8988T (cell line): ENCODE measurements around the gene BABAM2.

Source experiments
- DNase-seq: peaks from one replicate; pipeline ENCODE4 v3.0.0; 2011

The BABAM2 gene

GRCh38 chr2:28354920-28355520 is 464.5 kb downstream of the BABAM2 start:
- no peak for DNase-seq

DNA sequence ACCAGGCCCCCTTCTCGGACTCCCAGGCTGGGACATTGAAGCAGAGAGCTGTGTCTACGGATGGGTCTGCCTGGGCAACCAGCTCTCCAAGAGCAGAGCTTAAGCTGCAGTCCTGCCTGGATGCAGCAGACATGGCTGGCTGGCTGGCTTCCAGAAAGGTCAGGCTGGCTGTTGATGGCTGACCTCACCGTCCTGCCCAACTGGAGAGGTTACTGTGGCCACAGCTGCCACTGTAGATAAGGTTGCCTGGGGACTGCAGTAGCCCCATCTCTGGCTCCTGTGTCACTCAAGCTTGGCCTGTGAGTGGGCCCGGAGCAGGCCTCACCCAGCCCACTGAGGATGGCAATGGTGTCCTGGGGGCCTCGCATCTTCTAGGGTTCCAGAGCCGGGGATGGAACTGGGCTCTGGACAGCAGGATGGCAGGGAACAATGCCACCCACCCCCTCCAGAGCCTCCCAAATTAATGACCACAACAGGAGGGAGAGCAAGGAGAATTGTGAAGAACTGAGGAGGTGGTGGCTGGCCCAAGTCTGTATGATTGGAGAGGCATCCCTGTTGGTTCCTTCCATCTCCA is 465.1 kb downstream of the BABAM2 start:
- DNase-seq = no peak

GRCh38 chr2:28356095-28356911 is 465.8 kb downstream of the BABAM2 start:
- DNase-seq = no peak

GRCh38 chr2:28357055-28357454 is 466.5 kb downstream of the BABAM2 start:
- no peak for DNase-seq

DNA sequence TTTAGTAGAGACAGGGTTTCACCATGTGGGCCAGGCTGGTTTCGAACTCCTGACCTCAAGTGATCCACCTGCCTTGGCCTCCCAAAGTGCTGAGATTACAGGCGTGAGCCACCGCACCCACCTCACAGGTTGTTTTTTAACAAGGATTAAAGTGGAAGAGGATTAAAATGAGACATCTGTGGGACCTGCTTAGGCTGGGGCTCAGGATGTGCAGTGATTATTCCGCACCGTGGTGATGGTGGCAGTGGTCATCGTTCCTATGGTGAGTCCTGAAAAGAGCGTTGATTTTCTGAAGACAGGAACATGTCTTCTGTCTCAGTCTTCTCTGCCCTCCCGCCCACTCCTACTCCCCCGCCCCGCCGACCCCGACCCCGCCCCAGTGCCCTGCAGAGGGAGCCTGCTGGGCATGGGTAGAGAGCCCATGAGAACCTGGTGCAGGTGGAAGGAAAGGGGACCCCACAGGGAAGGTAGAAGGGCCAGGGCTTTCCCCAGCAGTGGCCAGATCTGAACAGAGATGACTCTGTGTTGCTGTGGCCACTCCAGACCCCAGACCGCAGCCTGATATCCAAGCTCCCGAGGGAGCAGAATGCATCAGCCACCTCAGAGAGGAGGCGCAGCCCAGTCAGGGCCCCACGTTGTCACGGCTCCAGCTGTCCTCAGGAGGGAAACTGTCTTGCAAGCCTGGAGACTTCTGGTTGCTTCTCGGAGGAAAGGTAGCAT is 467.6 kb downstream of the BABAM2 start:
- no peak for DNase-seq

- no peak for DNase-seq
Observed at GRCh38 chr2:28358668-28359201, 468.2 kb downstream of the BABAM2 start.

- no peak for DNase-seq
Observed at GRCh38 chr2:28359222-28360057, 468.9 kb downstream of the BABAM2 start.

- no peak for DNase-seq
Observed at GRCh38 chr2:28360058-28360717, 469.7 kb downstream of the BABAM2 start.

- no peak for DNase-seq
Observed at GRCh38 chr2:28360718-28361293, 470.3 kb downstream of the BABAM2 start.

DNA sequence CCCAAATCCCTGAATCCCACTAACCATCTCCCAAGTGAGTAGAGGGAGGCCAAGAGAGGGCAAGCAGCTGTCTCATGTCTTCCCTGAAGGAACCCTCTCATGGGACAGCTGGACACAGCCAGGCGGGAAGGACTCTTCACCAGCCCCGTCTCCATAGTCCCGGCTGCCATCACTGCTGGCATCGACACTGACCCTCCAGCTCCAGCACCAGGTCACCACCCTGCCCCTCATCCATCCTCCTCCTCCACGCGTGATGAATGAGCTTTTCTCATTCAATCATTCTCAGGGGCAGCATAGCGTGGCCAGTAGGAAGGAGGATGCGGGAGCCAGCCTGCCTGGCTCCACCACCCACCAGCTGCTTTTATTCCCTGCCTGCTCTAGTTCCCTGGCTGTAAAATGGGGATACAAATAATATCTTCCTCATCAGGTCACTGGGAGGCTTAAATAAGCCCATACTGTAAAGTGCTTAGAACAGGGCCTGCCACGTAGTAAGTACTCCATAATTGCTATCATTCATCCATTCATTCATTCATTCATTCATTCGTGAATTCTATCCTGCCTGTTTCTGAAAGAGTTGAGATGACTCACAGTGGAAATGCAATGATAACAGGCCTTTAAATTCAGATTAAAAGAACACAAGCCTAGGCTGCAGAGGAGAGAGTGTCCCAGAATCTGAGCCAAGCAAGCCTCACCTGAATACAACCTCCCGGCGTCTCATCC is 471.6 kb downstream of the BABAM2 start:
- DNase-seq = no peak

DNA sequence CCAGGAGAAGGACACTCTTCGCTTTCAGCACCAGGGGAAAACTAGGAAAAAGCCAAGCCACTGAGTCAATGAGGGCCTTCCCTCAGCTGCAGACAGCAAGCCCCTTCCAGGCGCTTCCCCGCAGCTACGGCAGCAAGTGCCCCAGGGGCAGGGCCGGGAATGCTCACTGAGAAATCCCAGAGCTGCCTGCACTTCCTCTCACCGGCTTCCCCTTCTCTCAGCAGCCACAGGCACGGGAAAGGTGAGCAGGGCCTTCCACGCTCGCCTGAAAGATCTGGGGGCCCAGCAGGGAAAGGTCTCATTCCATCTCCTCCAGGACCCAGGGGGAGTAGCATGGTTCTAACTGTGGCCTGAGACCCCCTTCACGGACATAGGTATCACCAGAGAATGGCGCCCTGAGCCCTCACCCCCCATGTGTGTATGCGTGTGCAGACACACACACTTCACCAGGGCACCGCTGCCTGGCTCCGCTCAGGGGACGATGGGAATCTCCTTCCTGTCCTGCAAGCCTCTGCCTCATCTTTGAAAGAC is 472.5 kb downstream of the BABAM2 start:
- DNase-seq = no peak

DNA sequence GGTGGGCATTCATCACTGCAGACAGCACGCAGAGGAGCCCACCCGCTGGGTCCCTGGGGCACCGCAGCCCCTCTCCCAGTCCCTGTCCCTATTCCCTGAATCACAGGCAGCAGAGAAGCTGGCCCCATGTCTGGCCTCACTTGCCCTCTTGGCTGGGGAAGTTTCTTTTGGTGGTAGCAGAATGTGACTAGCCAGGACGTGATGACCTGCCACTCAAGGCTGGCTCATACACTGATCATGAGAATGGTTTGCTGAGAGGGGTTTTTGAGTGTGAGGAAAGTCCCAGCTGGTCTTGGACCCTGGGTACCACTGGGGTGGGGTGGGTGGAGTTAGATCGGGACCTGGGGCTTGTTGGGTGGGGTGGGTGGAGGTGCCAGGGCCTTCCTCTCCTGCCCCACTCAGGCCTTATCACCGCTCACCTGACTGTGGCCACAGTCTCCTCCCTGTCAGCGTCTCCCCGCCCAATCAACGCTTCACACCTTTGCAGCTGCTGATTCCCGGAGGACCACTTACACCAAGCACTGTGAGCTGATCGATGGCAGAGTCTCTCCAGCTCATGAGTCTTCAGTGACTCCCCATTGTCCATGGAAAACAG is 473.3 kb downstream of the BABAM2 start:
- DNase-seq = no peak

- DNase-seq = no peak
Observed at GRCh38 chr2:28364610-28365009, 474.1 kb downstream of the BABAM2 start.

DNA sequence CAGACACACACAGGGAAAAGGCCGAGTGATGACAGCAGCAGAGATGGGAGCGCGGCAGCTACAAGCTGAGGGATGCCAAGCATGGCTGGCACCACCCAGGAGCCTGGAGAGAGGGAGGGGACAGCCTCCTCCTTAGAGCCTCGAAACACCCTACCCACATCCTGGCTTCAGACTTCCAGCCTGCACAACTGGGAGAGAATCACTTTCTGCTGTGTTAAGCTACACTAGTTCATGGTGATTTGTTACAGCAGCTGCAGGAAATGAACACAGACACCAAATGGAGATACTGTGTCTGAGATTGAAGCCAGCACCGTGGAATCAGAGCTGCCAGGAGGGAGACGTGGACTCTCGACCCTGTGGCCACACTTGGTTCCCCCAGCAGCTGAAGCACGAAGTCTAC is 474.6 kb downstream of the BABAM2 start:
- no peak for DNase-seq

GRCh38 chr2:28366149-28366495 is 475.6 kb downstream of the BABAM2 start:
- no peak for DNase-seq

DNA sequence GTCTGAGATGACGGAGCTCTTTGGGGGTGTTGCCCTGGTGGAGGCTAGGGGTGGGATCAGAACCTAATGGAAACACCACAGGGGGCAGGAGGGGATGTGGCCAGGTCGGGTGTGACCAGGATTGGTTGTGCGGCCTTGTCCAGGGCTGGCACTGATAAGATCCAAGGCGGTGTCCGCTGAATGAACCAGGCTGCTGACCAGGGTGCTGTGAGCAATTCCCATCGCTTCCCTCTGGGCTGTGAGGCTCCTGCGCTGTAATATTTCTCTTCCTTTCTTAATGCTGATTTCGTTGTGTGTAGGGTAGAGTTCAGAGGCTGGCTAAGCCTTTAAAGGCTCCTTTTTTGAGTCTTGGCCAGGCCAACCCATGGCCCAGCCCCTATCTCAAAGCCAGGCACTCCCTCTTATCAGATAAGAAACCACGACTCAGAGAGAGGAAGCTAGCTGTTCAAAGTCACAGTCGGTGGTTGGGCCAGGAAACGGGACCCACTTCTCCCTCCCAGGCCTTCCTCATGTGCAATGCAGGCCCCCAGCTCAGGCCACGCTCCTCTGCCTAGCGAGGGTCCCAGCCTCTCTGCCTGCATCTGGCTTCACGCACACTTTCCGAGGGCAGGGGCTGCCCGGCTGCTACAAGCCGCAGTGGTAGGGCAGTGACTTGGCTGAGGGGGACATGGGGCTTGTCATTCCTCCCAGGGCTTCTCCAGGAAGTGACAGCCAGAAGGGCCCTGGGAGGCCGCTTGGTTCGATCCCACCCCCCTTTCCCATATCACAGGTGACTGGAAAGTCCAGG is 476.2 kb downstream of the BABAM2 start:
- DNase-seq = no peak

- DNase-seq = no peak
Observed at GRCh38 chr2:28367667-28368356, 477.3 kb downstream of the BABAM2 start.

DNA sequence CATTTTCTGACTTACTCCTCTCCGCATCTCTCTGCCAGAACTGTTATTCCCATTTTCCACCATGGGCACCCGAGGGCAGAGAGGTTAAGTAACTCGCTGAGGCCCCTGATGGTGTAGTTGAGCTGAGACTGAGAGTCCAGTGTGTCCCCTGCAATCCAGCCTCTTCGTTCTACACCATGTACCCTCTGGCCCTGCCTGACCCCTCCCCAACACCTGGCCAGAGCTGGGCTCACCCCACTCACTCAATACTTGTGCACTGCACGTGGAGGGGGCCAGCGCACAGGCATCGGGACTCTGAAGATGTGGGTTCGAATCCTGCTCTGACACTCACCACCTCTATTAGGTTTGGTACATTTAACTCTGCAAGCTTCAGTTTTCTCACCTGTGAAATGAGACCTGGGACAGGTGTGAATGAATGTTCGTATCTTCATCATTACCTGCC is 477.8 kb downstream of the BABAM2 start:
- DNase-seq = no peak

- no peak for DNase-seq
Observed at GRCh38 chr2:28369358-28369757, 478.8 kb downstream of the BABAM2 start.
